GM21528 (cell line): ENCODE measurements around the gene SCAF4.
A peak's percentile ranks its signal among the peaks of the same experiment; 100 is the strongest.
"Not testable (repeated sequence)": the region's sequence is repeated elsewhere in the genome, so short reads cannot be mapped to it uniquely, and the experiment has no call there.

ENCODE experiments used
- ATAC-seq: cut with Tn5 transposase; IDR thresholded peaks from one replicate; pipeline ENCODE4 v1.9.1; 2021; ENCODE audit warnings: mild to moderate bottlenecking, moderate library complexity; ENCODE audit not compliant: unreplicated experiment, low FRiP score

Gene SCAF4, protein sequence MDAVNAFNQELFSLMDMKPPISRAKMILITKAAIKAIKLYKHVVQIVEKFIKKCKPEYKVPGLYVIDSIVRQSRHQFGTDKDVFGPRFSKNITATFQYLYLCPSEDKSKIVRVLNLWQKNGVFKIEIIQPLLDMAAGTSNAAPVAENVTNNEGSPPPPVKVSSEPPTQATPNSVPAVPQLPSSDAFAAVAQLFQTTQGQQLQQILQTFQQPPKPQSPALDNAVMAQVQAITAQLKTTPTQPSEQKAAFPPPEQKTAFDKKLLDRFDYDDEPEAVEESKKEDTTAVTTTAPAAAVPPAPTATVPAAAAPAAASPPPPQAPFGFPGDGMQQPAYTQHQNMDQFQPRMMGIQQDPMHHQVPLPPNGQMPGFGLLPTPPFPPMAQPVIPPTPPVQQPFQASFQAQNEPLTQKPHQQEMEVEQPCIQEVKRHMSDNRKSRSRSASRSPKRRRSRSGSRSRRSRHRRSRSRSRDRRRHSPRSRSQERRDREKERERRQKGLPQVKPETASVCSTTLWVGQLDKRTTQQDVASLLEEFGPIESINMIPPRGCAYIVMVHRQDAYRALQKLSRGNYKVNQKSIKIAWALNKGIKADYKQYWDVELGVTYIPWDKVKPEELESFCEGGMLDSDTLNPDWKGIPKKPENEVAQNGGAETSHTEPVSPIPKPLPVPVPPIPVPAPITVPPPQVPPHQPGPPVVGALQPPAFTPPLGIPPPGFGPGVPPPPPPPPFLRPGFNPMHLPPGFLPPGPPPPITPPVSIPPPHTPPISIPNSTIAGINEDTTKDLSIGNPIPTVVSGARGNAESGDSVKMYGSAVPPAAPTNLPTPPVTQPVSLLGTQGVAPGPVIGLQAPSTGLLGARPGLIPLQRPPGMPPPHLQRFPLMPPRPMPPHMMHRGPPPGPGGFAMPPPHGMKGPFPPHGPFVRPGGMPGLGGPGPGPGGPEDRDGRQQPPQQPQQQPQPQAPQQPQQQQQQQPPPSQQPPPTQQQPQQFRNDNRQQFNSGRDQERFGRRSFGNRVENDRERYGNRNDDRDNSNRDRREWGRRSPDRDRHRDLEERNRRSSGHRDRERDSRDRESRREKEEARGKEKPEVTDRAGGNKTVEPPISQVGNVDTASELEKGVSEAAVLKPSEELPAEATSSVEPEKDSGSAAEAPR

DNA sequence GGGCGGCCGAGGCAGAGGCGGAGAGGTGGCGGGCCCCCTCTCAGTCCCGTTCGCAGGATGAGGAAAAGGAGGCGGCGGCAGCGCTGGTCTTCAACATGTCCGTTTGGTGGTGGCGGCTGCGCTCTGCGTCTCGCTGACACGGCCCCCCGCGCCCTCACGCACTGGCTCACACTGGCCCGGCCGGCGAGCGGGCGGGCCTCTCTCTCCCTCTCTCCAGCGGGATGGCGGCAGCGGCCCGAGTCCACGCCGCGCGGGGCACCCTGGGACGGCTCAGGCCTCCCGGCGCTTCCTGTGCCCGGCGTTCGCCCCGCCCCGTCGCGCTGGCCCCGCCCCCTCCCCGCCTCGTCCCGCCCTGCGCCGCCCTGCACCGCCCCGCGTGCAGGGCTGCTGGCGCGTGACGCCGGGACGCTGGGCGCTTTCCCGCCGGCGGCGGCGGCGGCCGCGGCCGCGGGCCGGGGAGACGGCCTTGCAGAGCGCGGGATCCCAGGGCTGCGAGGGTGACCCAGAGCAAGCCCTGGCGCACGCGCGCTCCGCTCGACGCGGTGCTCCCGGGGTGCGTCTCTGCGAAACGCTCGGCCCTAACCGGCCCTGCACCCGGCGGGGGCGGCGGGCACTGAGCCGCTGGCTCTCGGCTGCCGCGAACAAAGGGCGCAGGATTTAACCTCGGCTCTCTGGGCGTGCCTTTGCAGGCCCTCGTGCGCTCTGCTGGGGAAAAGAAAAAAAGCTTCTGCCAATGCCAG is at the start of gene SCAF4:
Gene SCAF4 (minus strand): TSS at position 262 of the 740 bp plus-strand sequence. CDS start 426 bp downstream, outside the sequence.
- peak; percentile 79 for ATAC-seq

DNA sequence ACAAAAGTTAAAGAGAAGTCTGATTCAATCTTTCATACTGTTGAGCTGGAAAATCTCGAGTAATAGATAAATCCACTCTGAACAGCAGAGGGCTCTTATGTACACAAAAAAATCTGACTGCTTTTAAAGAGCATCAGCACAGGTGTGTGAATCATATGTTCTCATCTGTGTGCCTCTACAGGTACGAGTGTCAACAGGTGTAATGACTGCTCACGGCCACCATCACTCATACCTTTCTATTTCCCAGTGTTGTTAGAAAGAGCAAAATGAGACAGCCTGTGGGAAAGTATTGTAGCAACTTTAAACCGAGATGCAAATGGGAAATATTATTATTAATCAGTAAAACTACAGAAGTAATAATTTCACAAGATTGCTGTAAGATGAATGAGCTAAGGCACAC is 49.0 kb upstream of the SCAF4 start:
- no peak for ATAC-seq

DNA sequence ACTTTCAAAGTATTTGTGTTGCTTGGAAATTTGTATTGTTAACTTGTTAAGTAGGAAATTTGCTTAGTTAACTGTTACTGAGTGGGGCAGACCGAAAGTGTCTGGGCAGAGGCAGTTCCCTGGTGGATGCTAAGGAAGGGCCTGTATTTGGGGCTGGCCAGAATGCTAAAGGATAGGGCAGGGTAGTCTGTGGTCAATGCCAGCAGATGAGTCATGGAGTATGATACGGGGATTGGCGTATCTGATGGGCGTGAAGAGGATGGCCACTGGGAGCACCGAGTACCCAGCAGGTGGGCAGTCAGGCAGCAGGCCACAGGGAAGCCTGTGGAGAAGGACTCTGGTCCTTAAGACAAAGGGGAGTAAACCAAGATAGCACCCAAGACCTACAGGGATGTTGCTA is 46.6 kb upstream of the SCAF4 start:
- no peak for ATAC-seq

DNA sequence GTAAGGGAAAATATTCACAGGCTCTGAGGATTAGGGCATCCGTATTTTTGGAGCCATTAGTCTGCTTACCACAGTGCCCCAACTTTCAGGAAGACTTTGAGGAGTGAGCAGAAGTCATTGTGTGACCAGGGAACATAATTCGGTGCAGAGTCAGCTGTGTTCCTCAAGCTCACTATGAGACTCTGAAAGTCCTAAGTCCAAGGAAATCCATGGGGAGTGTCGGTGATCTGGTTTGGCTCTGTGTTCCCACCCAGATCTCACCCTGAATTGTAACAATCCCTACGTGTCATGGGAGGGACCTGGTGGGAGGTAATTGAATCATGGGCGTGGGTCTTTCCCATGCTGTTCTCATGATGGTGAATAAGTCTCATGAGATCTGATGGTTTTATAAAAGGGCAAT is 45.9 kb upstream of the SCAF4 start:
- no peak for ATAC-seq

DNA sequence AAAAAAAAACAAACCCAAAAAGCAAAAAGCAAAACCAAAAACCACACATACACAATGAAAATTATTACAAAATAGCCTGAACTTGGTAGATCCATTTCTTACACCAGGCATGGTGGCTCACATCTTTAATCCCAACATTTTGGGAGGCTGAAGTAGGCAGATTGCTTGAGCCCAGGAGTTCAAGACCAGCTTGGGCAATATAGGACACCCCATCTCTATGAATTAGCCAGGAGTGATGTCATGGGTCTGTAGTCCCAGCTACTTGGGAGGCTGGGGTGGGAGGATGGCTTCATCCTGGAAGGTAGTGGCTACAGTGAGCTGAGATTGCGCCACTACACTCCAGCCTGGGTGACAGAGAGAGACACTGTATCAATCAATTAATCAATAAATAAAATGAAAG is 42.1 kb upstream of the SCAF4 start:
- ATAC-seq = no peak

DNA sequence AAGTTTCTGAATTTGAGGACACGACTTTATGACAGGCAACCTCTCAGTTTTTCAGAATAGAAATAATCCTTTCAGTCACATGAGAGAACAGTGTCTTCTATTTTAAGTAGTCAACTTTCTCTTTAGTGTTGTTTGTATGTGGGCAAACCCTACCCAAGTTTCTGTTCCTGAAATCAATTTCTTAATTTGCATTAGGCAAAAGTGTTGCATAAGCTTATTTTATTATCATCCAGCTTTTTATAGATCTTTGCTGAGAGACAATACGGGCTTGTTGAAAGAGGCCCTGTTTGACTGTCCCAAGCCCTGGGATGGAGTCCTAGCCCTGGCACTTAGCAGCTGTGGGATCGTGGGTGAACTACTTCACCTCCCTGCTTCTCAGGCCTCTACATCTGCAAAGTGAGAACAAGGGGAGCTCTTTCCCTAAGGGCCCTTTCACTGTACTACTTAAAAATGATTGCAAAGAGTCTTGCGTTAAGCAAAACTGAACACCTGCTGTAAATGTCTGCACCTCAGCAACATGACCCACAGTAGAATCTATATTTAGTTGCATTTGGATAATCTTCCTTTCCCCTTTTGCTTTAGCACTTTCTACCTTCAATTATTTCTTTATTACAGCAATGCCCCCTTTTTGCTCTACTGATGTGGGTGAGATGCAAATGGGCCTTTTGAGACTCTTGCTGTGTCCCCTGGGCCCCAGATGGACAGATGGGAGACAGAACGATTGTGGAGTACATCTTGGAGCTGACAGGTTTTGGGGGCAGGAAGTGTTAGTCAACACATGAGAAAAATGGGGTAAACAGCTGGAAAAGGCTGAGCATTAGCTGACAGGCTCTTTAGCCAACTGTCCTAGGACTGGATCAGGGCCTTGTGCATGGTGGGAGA is 41.0 kb upstream of the SCAF4 start:
- peak; percentile 91 for ATAC-seq

DNA sequence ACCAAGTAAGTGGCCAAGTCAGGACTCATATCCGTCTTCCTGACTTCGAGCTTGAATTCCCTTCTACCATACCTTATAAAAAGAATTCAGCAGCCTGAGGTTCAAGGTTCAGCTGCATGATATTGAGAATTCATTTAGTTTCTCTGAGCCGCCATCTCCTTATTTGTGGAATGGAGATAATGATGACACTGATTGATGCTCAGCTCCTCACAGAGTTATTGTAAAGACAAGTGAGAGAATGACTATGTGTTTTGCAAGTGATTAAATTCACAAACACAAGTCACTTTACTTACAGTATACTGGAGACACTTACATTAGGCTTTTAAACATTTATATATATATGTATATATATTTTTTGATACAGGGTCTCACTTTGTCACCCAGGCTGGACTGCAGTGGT is 39.8 kb upstream of the SCAF4 start:
- no peak for ATAC-seq

DNA sequence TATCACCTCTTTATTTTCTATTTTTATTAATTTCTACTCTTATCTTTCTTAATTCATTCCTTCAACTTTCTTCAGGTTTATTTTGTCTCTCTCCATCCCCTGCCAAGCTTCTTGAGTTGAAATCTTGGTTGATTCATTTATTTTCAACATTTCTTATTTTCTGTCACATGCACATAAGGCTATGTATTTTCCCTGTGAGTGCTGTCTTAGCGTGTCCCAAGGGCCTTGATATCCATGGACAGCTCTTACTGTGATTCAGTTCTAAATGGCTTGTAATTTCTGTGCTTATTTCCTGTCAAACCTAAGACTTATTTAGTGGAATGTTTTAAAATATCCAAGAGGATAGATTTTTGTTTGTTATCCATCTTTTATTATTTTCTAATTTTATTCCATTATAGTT is 36.8 kb upstream of the SCAF4 start:
- ATAC-seq = no peak

DNA sequence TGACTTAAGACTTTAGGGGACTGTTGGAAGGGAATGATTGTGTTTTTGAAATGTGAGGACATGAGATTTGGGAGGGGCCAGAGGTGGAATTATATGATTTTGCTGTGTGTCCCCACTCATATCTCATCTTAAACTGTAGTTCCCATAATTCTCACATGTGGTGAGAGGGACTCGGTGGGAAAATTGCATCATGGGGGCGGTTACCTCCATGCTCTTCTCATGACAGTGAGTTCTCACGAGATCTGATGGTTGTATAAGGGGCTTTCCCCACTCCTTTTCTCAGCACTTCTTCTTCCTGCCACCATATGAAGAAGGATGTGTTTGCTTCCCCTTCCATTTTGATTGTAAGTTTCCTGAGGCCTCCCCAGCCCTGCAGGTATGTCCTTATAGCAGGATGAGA is 35.0 kb upstream of the SCAF4 start:
- no peak for ATAC-seq

DNA sequence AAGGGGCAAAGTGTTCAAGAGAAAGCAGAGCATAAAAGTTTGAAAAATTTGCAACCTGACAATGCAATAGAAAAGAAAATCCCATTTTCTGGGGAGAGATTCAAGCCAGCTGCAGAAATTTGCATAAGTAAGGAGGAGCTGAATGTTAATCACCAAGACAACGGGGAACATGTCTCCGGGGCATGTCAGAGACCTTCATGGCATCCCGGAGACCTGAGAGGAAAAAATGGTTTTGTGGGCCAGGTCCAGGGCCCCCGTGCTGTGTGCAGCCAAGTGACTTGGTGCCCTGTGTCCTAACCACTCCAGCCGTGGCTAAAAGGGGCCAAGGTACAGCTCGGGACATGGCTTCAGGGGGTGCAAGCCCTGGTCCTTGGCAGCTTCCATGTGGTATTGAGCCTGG is 33.9 kb upstream of the SCAF4 start:
- not testable (repeated sequence) for ATAC-seq

DNA sequence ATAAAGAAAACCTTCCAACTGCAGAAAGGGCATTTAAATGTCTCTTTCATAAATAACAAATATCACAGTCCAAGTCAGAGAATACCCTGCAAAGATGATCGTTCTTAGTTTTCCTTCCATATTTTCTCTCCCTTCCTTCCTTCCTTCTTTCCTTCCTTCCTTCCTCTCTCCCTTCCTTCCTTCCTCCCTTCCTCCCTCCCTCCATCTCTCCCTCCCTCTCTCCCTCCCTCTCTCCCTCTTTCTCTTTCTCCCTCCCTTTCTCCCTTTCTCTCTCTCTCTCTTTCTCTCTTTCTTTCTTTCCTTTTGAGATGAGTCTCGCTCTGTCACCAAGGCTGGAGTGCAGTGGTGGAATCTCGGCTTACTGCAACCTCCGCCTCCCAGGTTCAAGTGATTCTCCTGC is 29.0 kb upstream of the SCAF4 start:
- no peak for ATAC-seq

DNA sequence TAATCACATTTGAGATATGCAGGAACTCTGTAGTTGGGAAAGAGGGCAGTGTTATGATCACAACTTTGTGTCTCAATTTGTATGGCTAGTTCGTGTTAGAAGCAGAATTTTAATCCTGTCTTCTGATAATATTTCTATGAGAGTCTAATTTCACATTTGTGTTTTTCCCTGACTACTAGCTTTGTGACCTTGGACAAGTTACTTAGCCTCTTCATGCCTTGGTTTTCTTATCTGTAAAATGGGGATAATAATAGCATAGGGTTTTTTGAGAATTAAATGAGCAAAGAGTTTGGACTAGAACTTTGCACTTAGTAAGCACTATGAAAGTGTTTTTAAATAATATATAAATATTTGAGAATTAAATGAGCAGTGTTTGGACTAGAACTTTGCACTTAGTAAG is 24.9 kb upstream of the SCAF4 start:
- no peak for ATAC-seq

DNA sequence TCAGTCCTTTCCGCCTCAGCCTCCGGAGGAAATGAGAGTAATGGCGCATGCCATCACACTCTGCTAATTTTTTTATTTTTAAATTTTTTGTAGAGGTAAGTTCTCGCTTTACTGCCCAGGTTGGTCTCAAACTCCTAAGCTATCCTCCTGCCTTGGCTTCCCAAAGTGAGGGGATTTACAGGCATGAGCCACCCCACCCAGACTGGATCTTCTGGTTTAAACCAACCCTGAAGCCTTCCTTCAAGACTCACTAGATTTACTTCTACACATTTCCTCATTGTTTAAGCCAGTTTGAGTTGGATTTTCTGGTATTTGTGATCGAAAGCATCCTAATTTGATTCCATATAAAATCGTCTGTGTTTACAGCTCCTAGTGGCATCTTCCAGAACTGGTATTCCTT is 23.1 kb upstream of the SCAF4 start:
- no peak for ATAC-seq

DNA sequence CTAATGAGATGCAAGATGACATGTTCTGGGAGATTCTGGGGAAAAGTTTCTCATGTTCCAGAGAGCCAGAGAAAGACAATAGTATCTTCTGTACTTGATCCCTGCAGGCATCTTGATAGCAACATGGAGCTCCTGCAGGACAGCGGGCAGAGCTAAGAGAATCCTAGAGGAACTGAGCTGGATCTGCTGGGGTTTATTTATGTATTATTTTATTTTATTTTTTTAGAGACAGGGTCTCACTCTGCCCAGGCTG is 22.7 kb upstream of the SCAF4 start:
- no peak for ATAC-seq

DNA sequence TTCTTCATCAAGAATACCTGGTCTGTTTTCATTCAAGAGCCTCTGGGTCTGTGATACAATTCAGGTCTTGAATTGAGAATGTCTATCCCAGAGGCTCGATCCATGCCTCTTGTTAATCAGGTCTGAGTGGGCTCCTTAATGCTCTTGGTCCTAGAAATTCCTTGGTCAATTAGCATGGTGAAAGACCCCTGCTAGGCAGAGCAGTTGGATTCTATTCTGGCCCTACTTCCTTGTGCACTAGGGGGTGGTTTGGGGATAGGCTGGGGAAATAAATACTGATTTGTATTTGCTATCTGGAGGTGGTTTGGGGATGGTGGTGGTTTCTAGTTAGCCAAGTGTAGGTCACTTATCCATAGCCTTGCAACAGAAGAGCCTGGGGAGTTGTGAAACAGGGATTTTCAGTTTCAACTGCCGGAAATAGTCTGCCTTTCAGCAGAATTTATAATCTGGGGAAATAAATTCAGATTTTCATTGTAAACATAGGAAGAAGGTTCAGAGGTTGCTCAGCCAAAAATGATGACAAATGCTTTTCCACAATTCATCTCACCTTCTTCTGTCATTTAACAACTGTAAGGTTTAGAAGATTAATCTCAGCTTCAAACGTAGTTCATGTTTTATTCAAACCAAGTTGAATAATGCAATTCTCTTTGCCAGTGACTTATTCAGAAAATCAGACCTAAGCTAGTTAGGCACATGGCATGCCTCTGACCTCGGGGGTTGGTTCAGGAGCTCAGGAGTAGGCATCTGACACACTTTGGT is 22.2 kb upstream of the SCAF4 start:
- ATAC-seq = no peak

DNA sequence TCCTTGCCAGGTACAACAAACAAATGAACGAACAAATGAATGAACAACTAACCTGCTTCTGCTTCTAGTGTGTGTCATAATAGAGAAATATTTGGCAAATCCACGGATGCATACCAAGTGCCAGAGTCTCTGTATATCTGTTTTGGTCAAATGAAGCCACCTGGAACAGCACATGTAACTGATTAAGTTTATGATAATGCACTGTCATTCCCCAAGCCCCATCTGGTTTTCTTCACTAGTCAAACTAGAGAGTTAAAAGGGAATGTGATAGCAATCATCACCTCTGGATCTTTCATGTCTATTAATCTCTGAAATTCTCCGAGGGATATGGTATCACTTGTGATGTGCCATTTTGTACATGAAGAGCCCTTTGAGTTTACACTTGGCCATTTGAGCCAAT is 21.0 kb upstream of the SCAF4 start:
- no peak for ATAC-seq

DNA sequence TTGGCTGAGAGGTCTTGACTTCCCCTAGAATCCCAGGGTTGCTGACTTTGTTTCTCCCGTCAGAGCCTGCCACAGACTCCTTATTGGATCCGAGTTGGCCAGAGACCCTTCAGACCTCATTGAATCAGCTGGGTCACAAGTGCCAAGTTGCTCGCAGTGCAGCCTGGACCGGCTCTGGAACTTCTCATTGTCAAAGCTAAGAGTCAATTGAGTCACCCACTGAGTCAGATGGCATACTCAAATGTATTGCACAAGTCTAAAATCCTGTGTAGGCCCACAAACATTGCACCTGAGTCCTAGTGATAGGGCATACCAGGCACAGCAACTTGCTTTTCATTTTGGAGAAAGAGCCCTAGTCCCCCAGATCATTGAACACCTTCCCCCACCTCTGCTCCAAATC is 20.4 kb upstream of the SCAF4 start:
- no peak for ATAC-seq

DNA sequence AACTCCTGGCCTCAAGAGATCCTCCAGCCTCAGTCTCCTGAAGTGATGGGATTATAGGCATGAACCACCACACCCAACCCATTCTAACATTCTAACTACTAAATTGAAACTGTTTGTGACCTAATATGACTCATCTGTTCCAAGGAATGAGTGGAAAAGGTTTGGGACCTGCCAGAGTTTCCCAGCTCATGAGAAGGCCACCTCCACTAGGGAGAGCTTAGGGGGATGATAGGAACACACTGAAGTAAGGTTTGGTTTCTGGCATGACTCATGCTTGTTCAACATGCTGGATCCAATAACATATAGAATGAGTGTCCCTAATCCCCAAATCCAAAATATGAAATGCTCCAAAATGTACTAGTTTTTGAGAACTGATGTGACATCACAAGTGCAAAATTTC is 18.9 kb upstream of the SCAF4 start:
- no peak for ATAC-seq

DNA sequence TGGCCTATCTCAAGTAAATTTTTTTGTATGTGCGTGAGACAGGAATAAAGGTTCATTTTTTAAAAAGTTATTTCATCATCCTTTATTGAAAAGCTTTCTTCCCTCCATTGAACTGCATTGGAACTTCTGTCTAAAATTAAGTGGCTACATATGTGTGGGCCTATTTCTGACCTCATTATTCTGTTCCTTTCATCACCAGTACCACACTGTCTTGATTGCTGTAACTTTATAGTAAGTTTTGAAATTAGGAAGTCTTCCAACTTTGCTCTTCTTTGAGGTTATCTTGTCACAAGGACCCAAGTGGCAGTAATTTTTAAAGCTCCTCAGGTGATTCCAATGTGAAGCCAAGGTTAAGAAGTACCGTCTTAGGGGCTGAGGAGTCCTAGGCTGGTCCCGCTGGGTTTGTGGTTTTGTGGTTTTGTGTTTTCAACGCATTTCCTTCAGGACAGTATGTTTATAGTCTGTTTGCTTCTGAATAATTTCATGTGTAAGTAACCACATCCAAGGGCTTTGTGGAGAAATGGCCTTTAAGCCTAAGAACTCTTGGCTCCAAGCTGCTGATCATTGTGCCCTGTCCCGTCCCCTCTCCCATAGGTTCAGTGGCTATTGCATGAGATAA is 12.4 kb upstream of the SCAF4 start:
- no peak for ATAC-seq
